ENCODE data around the gene CDC45.

The CDC45 gene

DNA sequence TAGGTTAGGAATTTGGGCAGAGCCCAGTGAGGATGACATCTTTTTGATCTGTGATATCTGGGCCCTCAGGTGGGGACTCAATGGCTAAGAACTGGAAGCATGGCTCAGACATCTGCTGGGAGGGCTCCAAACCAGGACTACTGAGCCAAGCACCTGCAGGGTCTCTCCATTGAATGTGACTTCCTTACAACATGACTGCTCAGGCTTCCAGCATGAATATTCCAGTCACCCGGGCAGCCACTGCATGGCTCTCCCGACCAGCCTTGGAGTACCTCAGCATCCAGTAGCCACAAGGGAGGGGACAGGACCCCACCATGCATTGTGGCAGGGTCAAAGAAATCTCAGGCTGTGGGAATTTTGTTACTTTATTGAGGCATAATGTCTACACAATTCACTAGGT is 8.6 kb downstream of the CDC45 start:
- Histone ChIP-seq H3K27ac (ENCODE audit: low read depth, low read length) (no peak overlapping the region), H3K36me3 (ENCODE audit: control insufficient read depth, insufficient read depth, low read length) (peaks cover 59% of the 10 kb centered on the region), H3K4me1 (ENCODE audit: control insufficient read depth, insufficient read depth, low read length) (no peaks in the 10 kb centered on the region), H3K4me3 (ENCODE audit: low read depth, low read length) (no peak overlapping the region), H3K9ac (ENCODE audit: low read length) (no peak overlapping the region), H3K9me3 (ENCODE audit: control insufficient read depth, insufficient read depth, low read depth, low read length) (no peaks in the 10 kb centered on the region), H3K27me3 (ENCODE audit: control insufficient read depth, insufficient read depth, low read length) (no peaks in the 10 kb centered on the region)

DNA sequence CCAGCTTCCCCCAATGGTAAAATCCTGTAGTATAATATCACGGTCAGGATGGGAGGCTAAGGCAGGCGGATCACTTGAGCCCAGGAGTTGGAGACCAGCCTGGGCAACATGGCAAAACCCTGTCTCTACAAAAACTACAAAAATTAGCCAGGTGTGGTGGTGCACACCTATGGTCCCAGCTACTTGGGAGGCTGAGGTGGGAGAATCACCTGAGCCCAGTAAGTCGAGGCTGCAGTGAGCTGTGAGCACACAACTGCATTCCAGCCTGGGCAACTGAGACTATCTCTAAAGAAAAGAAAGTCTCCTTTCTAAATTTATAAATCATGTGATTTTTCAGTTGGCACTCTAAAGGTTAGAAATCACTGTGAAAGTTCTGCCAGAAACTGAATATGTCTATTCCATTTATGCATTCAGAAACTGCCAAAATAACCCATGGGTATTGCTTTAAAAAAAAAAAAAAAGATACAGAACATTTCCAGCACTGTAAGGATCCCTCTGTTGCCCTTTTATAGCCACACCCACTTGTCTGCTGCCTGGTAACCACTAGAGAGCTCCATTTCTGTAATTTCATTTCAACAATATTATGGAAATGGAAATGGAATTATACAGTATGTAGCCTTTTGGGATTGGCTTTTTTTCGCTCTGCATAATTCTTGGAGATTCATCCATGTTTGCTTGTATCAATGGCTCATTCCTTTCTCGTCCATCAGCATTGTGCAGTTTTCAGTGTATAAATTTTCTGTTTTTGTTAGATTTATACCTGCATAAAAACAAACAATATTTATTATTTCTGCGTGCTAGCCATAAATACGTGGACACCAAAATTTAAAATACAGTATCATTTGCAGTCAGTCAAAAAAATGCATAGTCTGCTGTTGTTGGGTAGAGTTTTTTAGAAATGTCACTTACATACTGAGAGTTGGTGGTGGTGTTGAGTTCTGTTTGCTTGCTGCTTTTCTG is 9.4 kb downstream of the CDC45 start:
- no peaks in the 10 kb centered on the region for H3K27me3 ChIP-seq (ENCODE audit: control insufficient read depth, insufficient read depth, low read length)
- H3K4me3 ChIP-seq (ENCODE audit: low read depth, low read length) = no peak overlapping the region
- no peaks in the 10 kb centered on the region for H3K4me1 ChIP-seq (ENCODE audit: control insufficient read depth, insufficient read depth, low read length)
- H3K27ac ChIP-seq (ENCODE audit: low read depth, low read length) = no peak overlapping the region
- no peak overlapping the region for H3K9ac ChIP-seq (ENCODE audit: low read length)
- H3K9me3 ChIP-seq (ENCODE audit: control insufficient read depth, insufficient read depth, low read depth, low read length) = no peaks in the 10 kb centered on the region
- peaks cover 57% of the 10 kb centered on the region for H3K36me3 ChIP-seq (ENCODE audit: control insufficient read depth, insufficient read depth, low read length)

DNA sequence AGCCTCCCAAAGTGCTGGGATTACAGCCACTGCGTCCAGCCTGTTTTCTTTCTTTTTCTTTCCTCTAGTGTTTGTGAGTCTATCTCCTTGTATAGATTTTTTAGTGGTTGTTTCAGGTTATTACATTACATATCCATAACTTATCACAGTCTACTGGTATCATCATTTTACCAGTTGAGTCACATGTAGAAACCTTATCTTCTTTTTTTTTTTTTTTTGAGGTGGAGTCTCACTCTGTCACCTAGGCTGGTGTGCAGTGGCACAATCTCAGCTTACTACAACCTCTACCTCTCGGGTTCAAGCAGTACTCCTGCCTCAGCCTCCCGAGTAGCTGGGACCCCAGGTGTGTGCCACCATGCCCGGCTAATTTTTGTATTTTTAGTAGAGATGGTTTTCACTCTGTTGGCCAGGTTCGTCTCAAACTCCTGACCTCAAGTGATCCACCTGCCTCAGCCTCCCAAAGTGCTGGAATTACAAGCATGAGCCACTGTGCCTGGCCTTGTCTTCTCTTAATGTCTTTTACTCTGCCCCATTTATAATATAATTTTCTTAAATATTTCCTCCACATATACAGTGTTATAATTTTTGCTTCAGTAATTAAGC is 11.0 kb downstream of the CDC45 start:
- no peak overlapping the region for H3K27ac ChIP-seq (ENCODE audit: low read depth, low read length)
- no peaks in the 10 kb centered on the region for H3K4me1 ChIP-seq (ENCODE audit: control insufficient read depth, insufficient read depth, low read length)
- H3K9ac ChIP-seq (ENCODE audit: low read length) = no peak overlapping the region
- no peak overlapping the region for H3K4me3 ChIP-seq (ENCODE audit: low read depth, low read length)
- H3K27me3 ChIP-seq (ENCODE audit: control insufficient read depth, insufficient read depth, low read length) = no peaks in the 10 kb centered on the region
- H3K36me3 ChIP-seq (ENCODE audit: control insufficient read depth, insufficient read depth, low read length) = peaks cover 57% of the 10 kb centered on the region
- H3K9me3 ChIP-seq (ENCODE audit: control insufficient read depth, insufficient read depth, low read depth, low read length) = no peaks in the 10 kb centered on the region

DNA sequence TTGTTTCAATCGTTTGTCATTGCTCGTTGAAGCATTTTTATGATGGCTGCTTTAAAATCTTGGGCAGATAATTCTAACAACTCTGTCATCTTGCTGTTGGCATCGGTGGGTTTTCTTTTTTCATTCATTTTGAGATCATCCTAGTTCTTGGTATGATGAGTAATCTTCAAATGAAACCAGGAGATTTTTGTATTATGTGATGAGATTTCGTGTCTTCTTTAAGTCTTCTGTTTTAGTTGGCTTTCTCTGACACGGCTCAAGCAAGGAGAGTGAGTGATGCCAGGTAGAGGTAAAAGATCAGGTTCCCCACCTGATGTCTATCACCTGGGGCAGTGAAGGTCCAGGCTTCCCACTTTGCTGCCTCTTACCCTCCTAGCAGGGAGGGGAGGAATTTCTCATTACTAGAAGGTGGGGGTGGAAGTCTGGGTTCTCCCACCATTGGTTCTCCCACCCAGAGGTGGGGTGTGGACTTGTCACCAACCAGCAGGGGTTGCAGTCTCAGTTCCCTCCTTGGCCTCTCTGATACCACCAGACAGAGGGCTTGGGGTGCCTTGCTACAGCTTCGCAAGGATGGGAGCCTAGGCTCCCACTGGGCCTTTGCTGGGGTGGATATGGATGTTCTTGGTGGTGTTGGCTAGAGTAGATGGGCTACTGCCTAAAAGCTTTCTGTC is 12.9 kb downstream of the CDC45 start:
- H3K27me3 ChIP-seq (ENCODE audit: control insufficient read depth, insufficient read depth, low read length) = no peaks in the 10 kb centered on the region
- no peak overlapping the region for H3K9ac ChIP-seq (ENCODE audit: low read length)
- H3K4me1 ChIP-seq (ENCODE audit: control insufficient read depth, insufficient read depth, low read length) = no peaks in the 10 kb centered on the region
- H3K9me3 ChIP-seq (ENCODE audit: control insufficient read depth, insufficient read depth, low read depth, low read length) = no peaks in the 10 kb centered on the region
- H3K4me3 ChIP-seq (ENCODE audit: low read depth, low read length) = no peak overlapping the region
- H3K36me3 ChIP-seq (ENCODE audit: control insufficient read depth, insufficient read depth, low read length) = peaks cover 68% of the 10 kb centered on the region
- no peak overlapping the region for H3K27ac ChIP-seq (ENCODE audit: low read depth, low read length)

DNA sequence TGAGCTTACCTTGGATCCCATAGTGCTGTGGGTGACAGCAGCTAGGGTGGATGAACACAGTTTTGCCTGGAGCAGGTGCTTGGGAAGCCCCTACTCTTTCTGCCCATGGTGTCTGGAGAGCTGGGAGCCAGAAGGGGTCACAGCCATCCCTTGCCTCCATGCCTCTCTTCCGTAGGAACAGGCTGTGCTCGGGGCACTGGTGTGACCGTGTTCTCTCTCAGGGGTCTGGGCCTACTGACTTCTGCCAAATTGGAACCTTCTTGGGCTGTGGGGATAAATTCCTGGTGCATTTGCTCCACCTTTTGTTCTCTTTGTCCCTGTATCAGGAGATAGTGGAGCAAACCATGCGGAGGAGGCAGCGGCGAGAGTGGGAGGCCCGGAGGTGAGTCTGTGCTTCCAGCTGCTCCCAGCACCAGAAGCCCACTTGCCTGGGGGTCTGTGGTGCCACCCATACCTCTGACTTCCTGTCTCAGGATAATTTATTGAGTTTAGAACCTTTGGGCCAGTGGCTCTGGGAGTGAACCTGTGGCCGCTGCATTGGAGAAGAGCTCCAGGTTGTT is 14.4 kb downstream of the CDC45 start:
- Histone ChIP-seq H3K27ac (ENCODE audit: low read depth, low read length) (no peak overlapping the region), H3K27me3 (ENCODE audit: control insufficient read depth, insufficient read depth, low read length) (no peaks in the 10 kb centered on the region), H3K4me3 (ENCODE audit: low read depth, low read length) (no peak overlapping the region), H3K9ac (ENCODE audit: low read length) (no peak overlapping the region), H3K36me3 (ENCODE audit: control insufficient read depth, insufficient read depth, low read length) (peaks cover 72% of the 10 kb centered on the region), H3K4me1 (ENCODE audit: control insufficient read depth, insufficient read depth, low read length) (no peaks in the 10 kb centered on the region), H3K9me3 (ENCODE audit: control insufficient read depth, insufficient read depth, low read depth, low read length) (no peaks in the 10 kb centered on the region)

DNA sequence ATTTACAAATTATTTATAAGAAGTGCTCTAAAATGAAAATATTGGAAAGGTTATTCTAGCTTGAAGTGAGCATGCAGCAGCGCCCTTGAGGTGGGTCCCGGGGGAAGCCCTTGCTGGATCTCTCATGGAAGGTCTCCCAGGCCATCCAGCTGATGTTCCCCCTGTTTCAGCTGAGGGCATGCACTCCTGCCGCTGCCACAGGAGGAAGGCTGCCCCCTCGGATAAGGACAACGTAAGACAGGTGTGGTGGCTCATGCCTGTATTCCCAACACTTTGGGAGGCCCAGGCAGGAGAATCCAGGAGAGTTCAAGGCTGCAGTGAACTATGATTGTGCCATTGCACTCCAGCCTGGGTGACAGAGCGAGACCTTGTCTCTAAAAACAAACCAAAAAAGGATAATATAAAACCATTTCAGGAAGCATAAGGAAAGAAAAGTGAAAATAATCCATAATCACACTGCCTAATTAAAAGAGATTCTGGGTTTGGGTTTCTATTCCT is 15.0 kb downstream of the CDC45 start:
- Histone ChIP-seq H3K4me3 (ENCODE audit: low read depth, low read length) (no peak overlapping the region), H3K9me3 (ENCODE audit: control insufficient read depth, insufficient read depth, low read depth, low read length) (no peaks in the 10 kb centered on the region), H3K27ac (ENCODE audit: low read depth, low read length) (no peak overlapping the region), H3K27me3 (ENCODE audit: control insufficient read depth, insufficient read depth, low read length) (no peaks in the 10 kb centered on the region), H3K36me3 (ENCODE audit: control insufficient read depth, insufficient read depth, low read length) (peaks cover 71% of the 10 kb centered on the region), H3K9ac (ENCODE audit: low read length) (no peak overlapping the region), H3K4me1 (ENCODE audit: control insufficient read depth, insufficient read depth, low read length) (no peaks in the 10 kb centered on the region)

DNA sequence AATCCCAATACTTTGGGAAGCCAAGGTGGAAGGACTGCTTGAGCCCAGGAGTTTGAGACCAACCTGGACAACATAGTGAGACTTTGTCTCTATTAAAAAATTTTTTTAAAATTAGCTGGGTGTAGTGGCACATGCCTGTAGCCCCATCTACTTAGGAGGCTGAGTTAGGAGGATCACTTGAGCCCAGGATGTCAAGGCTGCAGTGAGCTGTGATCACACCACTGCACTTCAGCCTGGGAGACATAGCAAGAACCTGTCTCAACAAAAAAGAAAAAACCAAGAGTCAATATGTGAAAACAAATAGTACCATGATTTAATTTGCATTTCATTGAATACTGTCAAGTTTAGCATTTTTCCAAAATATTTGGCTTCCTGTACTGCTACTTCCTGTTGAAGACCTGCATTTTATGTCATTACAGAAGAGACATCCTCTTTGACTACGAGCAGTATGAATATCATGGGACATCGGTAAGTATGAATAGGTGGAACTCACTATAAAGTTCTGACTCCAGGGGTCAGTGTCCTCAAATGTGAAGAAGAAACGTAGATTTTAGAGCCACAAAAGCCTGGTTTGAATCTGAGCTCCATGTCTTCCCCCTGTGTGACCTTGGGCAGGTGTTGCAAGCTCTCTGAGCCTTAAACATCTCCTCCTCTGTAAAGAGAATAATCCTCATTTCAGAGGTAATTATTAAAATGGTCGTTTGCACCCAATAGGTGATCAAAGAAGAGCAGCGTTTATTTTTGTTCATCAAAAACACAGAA is 16.0 kb downstream of the CDC45 start:
- Histone ChIP-seq H3K4me1 (ENCODE audit: control insufficient read depth, insufficient read depth, low read length) (no peaks in the 10 kb centered on the region), H3K9me3 (ENCODE audit: control insufficient read depth, insufficient read depth, low read depth, low read length) (no peaks in the 10 kb centered on the region), H3K27ac (ENCODE audit: low read depth, low read length) (no peak overlapping the region), H3K9ac (ENCODE audit: low read length) (no peak overlapping the region), H3K36me3 (ENCODE audit: control insufficient read depth, insufficient read depth, low read length) (peaks cover 75% of the 10 kb centered on the region), H3K27me3 (ENCODE audit: control insufficient read depth, insufficient read depth, low read length) (no peaks in the 10 kb centered on the region), H3K4me3 (ENCODE audit: low read depth, low read length) (no peak overlapping the region)

DNA sequence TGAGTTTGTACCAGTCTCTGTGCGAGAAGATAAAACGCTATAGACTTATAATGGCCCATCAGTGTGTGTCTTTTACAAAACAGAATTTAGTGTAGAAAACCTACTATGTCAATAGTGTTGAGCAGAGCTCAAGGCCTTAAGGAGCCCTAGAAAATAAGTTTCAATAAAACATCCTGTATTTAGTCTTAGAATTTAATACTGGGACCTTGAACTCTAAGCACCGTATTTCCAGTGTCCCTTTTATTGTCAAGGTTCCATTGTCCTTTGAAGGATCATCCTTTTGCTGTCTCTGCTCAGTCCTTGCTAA is 16.6 kb downstream of the CDC45 start:
- no peak overlapping the region for H3K9ac ChIP-seq (ENCODE audit: low read length)
- peaks cover 78% of the 10 kb centered on the region for H3K36me3 ChIP-seq (ENCODE audit: control insufficient read depth, insufficient read depth, low read length)
- H3K9me3 ChIP-seq (ENCODE audit: control insufficient read depth, insufficient read depth, low read depth, low read length) = no peaks in the 10 kb centered on the region

DNA sequence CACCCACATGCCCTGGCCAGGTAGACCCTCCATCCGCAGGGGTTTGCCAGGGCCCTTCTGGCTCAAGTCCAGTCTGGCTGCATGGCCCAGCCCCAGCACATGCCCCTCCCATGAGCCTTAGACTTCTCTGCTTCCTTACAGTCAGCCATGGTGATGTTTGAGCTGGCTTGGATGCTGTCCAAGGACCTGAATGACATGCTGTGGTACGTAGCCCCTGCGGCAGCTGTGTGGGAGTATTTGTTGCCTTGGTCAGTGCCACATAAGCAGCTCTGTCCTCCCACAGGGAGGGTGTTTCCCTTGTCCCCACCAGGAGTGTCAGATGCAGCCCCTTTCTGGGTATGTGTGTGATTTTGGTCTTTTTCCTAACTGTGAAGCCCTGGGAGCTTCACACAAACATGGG is 17.5 kb downstream of the CDC45 start:
- Histone ChIP-seq H3K9me3 (ENCODE audit: control insufficient read depth, insufficient read depth, low read depth, low read length) (no peaks in the 10 kb centered on the region), H3K9ac (ENCODE audit: low read length) (no peak overlapping the region), H3K4me3 (ENCODE audit: low read depth, low read length) (no peak overlapping the region), H3K27ac (ENCODE audit: low read depth, low read length) (no peak overlapping the region), H3K4me1 (ENCODE audit: control insufficient read depth, insufficient read depth, low read length) (no peaks in the 10 kb centered on the region), H3K27me3 (ENCODE audit: control insufficient read depth, insufficient read depth, low read length) (no peaks in the 10 kb centered on the region), H3K36me3 (ENCODE audit: control insufficient read depth, insufficient read depth, low read length) (peaks cover 79% of the 10 kb centered on the region)

More for the DNA sequence above, 16.6 kb downstream of the CDC45 start:
- Histone ChIP-seq H3K4me3 (ENCODE audit: low read depth, low read length) (no peak overlapping the region), H3K27me3 (ENCODE audit: control insufficient read depth, insufficient read depth, low read length) (no peaks in the 10 kb centered on the region), H3K4me1 (ENCODE audit: control insufficient read depth, insufficient read depth, low read length) (no peaks in the 10 kb centered on the region), H3K27ac (ENCODE audit: low read depth, low read length) (no peak overlapping the region)

DNA sequence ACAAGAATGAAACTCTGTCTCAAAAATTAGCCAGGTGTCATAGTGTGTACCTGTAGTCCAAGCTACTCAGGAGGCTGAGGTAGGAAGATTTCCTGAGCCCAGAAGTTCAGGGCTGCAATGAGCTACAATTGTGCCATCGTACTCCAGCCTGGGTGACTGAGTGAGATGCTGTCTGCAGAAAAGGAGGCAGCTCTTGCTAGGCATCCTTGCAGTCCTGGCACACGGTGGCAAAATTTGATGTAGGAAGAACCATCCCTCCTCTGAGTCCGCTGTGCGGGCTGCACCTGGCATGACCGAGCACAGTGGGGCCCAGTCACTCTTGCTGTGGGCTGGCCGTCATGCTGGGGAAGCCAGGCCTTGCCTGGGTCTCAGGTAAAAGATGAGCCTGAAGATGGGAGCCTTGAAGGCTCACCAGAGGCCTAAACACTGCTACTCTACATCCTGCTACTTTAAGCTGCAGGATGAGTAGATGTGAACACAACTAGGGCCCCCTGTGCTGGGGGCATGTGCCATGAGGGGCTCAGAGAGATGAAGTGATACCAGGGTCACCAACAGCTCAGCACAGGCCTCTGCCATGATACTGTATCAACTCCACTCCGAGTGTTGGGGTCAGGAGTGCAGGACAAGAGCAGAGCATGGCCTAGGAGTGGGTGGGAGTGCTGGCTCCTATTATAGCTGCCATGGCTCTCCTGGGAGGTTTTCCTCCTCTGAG is 18.6 kb downstream of the CDC45 start:
- no peaks in the 10 kb centered on the region for H3K4me1 ChIP-seq (ENCODE audit: control insufficient read depth, insufficient read depth, low read length)
- H3K9me3 ChIP-seq (ENCODE audit: control insufficient read depth, insufficient read depth, low read depth, low read length) = no peaks in the 10 kb centered on the region
- H3K27ac ChIP-seq (ENCODE audit: low read depth, low read length) = no peak overlapping the region
- no peak overlapping the region for H3K4me3 ChIP-seq (ENCODE audit: low read depth, low read length)
- no peak overlapping the region for H3K9ac ChIP-seq (ENCODE audit: low read length)
- H3K27me3 ChIP-seq (ENCODE audit: control insufficient read depth, insufficient read depth, low read length) = no peaks in the 10 kb centered on the region
- H3K36me3 ChIP-seq (ENCODE audit: control insufficient read depth, insufficient read depth, low read length) = peaks cover 73% of the 10 kb centered on the region

Data from HUES6 (cell line).